Keratinocyte (primary cell): ENCODE measurements around the gene CDK5RAP3. TPM values are rescaled to one million over a fixed set of nuclear protein-coding genes. Genes with fewer than 3 reads are reported as not detected.

Source experiments
- DNase-seq: peaks from one replicate; pipeline ENCODE4 v3.0.0-alpha.2; 2011; ENCODE audit warnings: low read depth, missing footprints, low spot score
- FAIRE-seq: peaks from 2 replicates; lab custom pipeline; 2011; peaks lifted over from hg19 to GRCh38; lab: Jason Lieb, UNC
- H2AFZ ChIP-seq: 2 replicates; pipeline ENCODE4 v1.6.0; 2012; ENCODE audit warnings: low read length, control low read depth, inconsistent platforms; ENCODE audit not compliant: control insufficient read depth
- H3K27ac ChIP-seq: 2 replicates; pipeline ENCODE4 v1.5.1; 2011; ENCODE audit warnings: low read length; ENCODE audit not compliant: control insufficient read depth, insufficient read depth
- H3K27me3 ChIP-seq: 3 replicates; pipeline ENCODE4 v1.6.0; 2011; ENCODE audit warnings: low read length; ENCODE audit not compliant: control insufficient read depth, insufficient read depth; ENCODE audit errors: extremely low read depth
- H3K36me3 ChIP-seq, 2 experiments: 2 replicates in 1 of 2; 3 replicates in 1 of 2; pipeline ENCODE4 v1.5.1; 2011; ENCODE audit warnings: low read length in 2 of 2, mild to moderate bottlenecking in 1 of 2; ENCODE audit not compliant: control insufficient read depth in 2 of 2, insufficient read depth in 2 of 2; ENCODE audit errors: extremely low read depth in 1 of 2
- H3K4me1 ChIP-seq: 3 replicates; pipeline ENCODE4 v1.5.1; 2011; ENCODE audit warnings: low read length; ENCODE audit not compliant: control insufficient read depth, insufficient read depth; ENCODE audit errors: extremely low read depth
- H3K4me2 ChIP-seq: 3 replicates; pipeline ENCODE4 v1.6.0; 2011; ENCODE audit warnings: low read depth, low read length; ENCODE audit not compliant: control insufficient read depth, insufficient read depth; ENCODE audit errors: extremely low read depth
- H3K4me3 ChIP-seq, 3 experiments: fragments of 200-600 bp in 1 of 3; sonication (generic) in 1 of 3; 2 replicates in 2 of 3; 3 replicates in 1 of 3; pipeline ENCODE4 v1.5.1; 2011 to 2016; ENCODE audit warnings: low read length in 3 of 3, mild to moderate bottlenecking in 3 of 3, control low read depth in 2 of 3, inconsistent platforms in 1 of 3, low read depth in 1 of 3, mixed read lengths in 1 of 3, mixed run types in 1 of 3, moderate library complexity in 1 of 3; ENCODE audit not compliant: control insufficient read depth in 2 of 3, insufficient read depth in 2 of 3; ENCODE audit errors: extremely low read depth in 1 of 3
- H3K79me2 ChIP-seq: 2 replicates; pipeline ENCODE4 v1.6.0; 2012; ENCODE audit warnings: low read length; ENCODE audit not compliant: control insufficient read depth, insufficient read depth
- H3K9ac ChIP-seq: 3 replicates; pipeline ENCODE4 v1.6.0; 2011; ENCODE audit warnings: low read length; ENCODE audit not compliant: control insufficient read depth, insufficient read depth; ENCODE audit errors: extremely low read depth
- H3K9me1 ChIP-seq: 3 replicates; pipeline ENCODE4 v1.6.0; 2011; ENCODE audit warnings: low read length; ENCODE audit not compliant: control insufficient read depth, insufficient read depth; ENCODE audit errors: extremely low read depth
- H3K9me3 ChIP-seq: 2 replicates; pipeline ENCODE4 v1.5.1; 2012; ENCODE audit warnings: low read depth, low read length; ENCODE audit not compliant: control insufficient read depth
- H4K20me1 ChIP-seq: 3 replicates; pipeline ENCODE4 v1.6.0; 2011; ENCODE audit warnings: low read length; ENCODE audit not compliant: control insufficient read depth, insufficient read depth; ENCODE audit errors: extremely low read depth
- CTCF ChIP-seq, 3 experiments: IDR thresholded peaks in 1 of 3; conservative IDR thresholded peaks in 1 of 3; optimal IDR thresholded peaks in 1 of 3; 2 replicates in 2 of 3; 3 replicates in 1 of 3; pipeline versions ENCODE3 to v1.5.1; 2011; ENCODE audit warnings: low read length in 3 of 3, mild to moderate bottlenecking in 3 of 3, moderate library complexity in 2 of 3, control low read depth in 1 of 3, inconsistent platforms in 1 of 3; ENCODE audit not compliant: insufficient read depth in 2 of 3; ENCODE audit errors: extremely low read depth in 1 of 3
- EZH2 ChIP-seq: IDR thresholded peaks from one replicate; pipeline ENCODE4 v1.6.1; 2012; ENCODE audit warnings: inconsistent platforms, mild to moderate bottlenecking, low read length, moderate library complexity
- dilution Hi-C: fragments of 300-500 bp; cut with MboI; formaldehyde crosslinking; loops from one replicate; pipeline ENCODE4 v1.7.0; 2020; ENCODE audit warnings: low sequenced_read_pairs; ENCODE audit not compliant: extremely low pct_ligation_motif_present
- polyA plus RNA-seq, 5 experiments: library from polyadenylated mRNA; depleted of rRNA in 3 of 5; stranded (reverse) in 3 of 5; stranded (forward) in 1 of 5; unstranded in 1 of 5; fragments of >200 nt; gene quantifications; 1 replicate in 1 of 5; 2 replicates in 3 of 5; 3 replicates in 1 of 5; pipeline versions ENCODE4 v1.2.1 to v1.2.3, GENCODE V29; 2011 to 2012; ENCODE audit warnings: missing spikeins in 2 of 5, low read depth in 1 of 5, low replicate concordance in 1 of 5

The CDK5RAP3 gene
- polyA plus RNA-seq, 1 donor (not counting 4 experiments of a cell fraction or from before 2014, with no cell fraction given) = 63.9 TPM

GRCh38 chr17:47942568-47942967, 28.3 kb upstream of the CDK5RAP3 start:
- Histone ChIP-seq H3K4me1 (peaks cover 21% of the 10 kb centered on the region), H2AFZ (no peak overlapping the region), H3K36me3 (peaks cover 16 to 37% of the 10 kb centered on the region in 2 experiments), H3K4me2 (peak overlapping the region; percentile 93), H3K27me3 (no peaks in the 10 kb centered on the region), H3K9me3 (no peaks in the 10 kb centered on the region), H3K4me3 (peak overlapping the region; percentile 73 to 96 (median 91)), H3K9ac (peak overlapping the region; percentile 84), H3K79me2 (peaks cover 19% of the 10 kb centered on the region), H3K9me1 (no peaks in the 10 kb centered on the region), H4K20me1 (no peaks in the 10 kb centered on the region), H3K27ac (no peak overlapping the region)
- DNase-seq = no peak
- dilution Hi-C loops = no loop called here
- TF ChIP-seq CTCF (optimal IDR thresholded peaks at IDR 0.05 in 1 of 3, IDR thresholded peaks at IDR 0.05 in 1 of 3, conservative IDR thresholded peaks at IDR 0.05 in 1 of 3; ENCODE audit: extremely low read depth in 1 of 3, insufficient read depth in 2 of 3, low read length in 3 of 3) = no peak
- no peak for TF ChIP-seq EZH2
- no peak for FAIRE-seq

- H3K79me2 ChIP-seq = peaks cover 19% of the 10 kb centered on the region
- H3K9me1 ChIP-seq = no peaks in the 10 kb centered on the region
- DNase-seq = no peak
- FAIRE-seq = no peak
- H2AFZ ChIP-seq = no peak overlapping the region
- H3K27ac ChIP-seq = no peak overlapping the region
- H3K36me3 ChIP-seq = peaks cover 23 to 54% of the 10 kb centered on the region in 2 experiments
- H4K20me1 ChIP-seq = no peaks in the 10 kb centered on the region
- no peak overlapping the region for H3K4me3 ChIP-seq
- no peak overlapping the region for H3K9ac ChIP-seq
- no peak overlapping the region for H3K4me2 ChIP-seq
- H3K27me3 ChIP-seq = no peaks in the 10 kb centered on the region
- peaks cover 36% of the 10 kb centered on the region for H3K4me1 ChIP-seq
- no peaks in the 10 kb centered on the region for H3K9me3 ChIP-seq
- no peak for TF ChIP-seq CTCF (optimal IDR thresholded peaks at IDR 0.05 in 1 of 3, IDR thresholded peaks at IDR 0.05 in 1 of 3, conservative IDR thresholded peaks at IDR 0.05 in 1 of 3; ENCODE audit: extremely low read depth in 1 of 3, insufficient read depth in 2 of 3, low read length in 3 of 3)
- TF ChIP-seq EZH2 = no peak
- dilution Hi-C loops = no loop called here
Measured at GRCh38 chr17:47945080-47945479, 25.8 kb upstream of the CDK5RAP3 start.
